K562 (cell line): Measurements from ENCODE around the gene TRMT2A. TPM values are rescaled to one million over a fixed set of nuclear protein-coding genes. Genes with fewer than 3 reads are reported as not detected.

Experiments used
- ASH1L ChIP-seq: fragments of 450-650 bp; IDR thresholded peaks from 2 replicates; pipeline ENCODE4 v1.6.1; 2018; ENCODE audit warnings: borderline replicate concordance, mild to moderate bottlenecking, low read depth; ENCODE audit not compliant: partially characterized antibody
- CBX1 ChIP-seq: sonication (generic); IDR thresholded peaks from 2 replicates; pipeline ENCODE4 v1.6.1; 2016; ENCODE audit warnings: antibody characterized with exemption, low read depth, mild to moderate bottlenecking
- ELF2 ChIP-seq: fragments of 250-450 bp; sonication (Bioruptor Pico); IDR thresholded peaks from 2 replicates; pipeline ENCODE4 v1.5.0; 2021; ENCODE audit warnings: mild to moderate bottlenecking
- NFRKB ChIP-seq: fragments of 450-650 bp; IDR thresholded peaks from 2 replicates; pipeline ENCODE4 v1.6.1; 2016; ENCODE audit warnings: low read depth
- NFYB ChIP-seq: IDR thresholded peaks from 2 replicates; pipeline ENCODE4 v1.6.1; 2011; ENCODE audit warnings: mild to moderate bottlenecking, moderate library complexity; ENCODE audit not compliant: insufficient read length; ENCODE audit errors: extremely low read depth
- SMARCA4 ChIP-seq: fragments of 450-650 bp; IDR thresholded peaks from 2 replicates; pipeline ENCODE4 v1.6.1; 2016
- ZFX ChIP-seq: sonication (generic); formaldehyde crosslinking; IDR thresholded peaks from 2 replicates; pipeline ENCODE4 v1.8.0; 2022; ENCODE audit warnings: mild to moderate bottlenecking, missing genetic modification reagents, moderate library complexity
- ZNF174 ChIP-seq: fragments of 250-450 bp; sonication (Bioruptor Pico); IDR thresholded peaks from 2 replicates; pipeline ENCODE4 v1.4.0; 2020; ENCODE audit warnings: mild to moderate bottlenecking
- ZNF445 ChIP-seq: fragments of 250-450 bp; sonication (Bioruptor Pico); IDR thresholded peaks from 2 replicates; pipeline ENCODE4 v1.4.0; 2020; ENCODE audit warnings: low read depth, mild to moderate bottlenecking, moderate library complexity
- ZSCAN32 ChIP-seq: fragments of 450-650 bp; formaldehyde crosslinking; IDR thresholded peaks from 2 replicates; pipeline ENCODE4 v1.4.0; 2020; ENCODE audit warnings: mild to moderate bottlenecking, moderate library complexity
- polyA plus RNA-seq, 8 experiments: library from polyadenylated mRNA; depleted of rRNA in 4 of 8; stranded (reverse) in 5 of 8; unstranded in 3 of 8; fragments of >200 nt; fragmentation: Nextera tagmentation in 2 of 8; fragmentation: Illumina TruSeq in 1 of 8; extraction: Ambion mirVana in 2 of 8; extraction: Trizol in 1 of 8; gene quantifications; 2 replicates each; pipeline versions ENCODE4 v1.2.1 to v1.2.3, GENCODE V29; 2011 to 2014; ENCODE audit warnings: inconsistent platforms in 1 of 8, missing spikeins in 1 of 8
- total RNA-seq, 7 experiments: library from RNA; depleted of rRNA in 6 of 7; stranded (reverse); fragments of >200 nt in 6 of 7; fragmentation: Illumina TruSeq in 2 of 7; extraction: Trizol in 2 of 7; gene quantifications; 2 replicates each; pipeline versions ENCODE4 v1.2.1 to v1.2.3, GENCODE V29; 2011 to 2021; ENCODE audit warnings: low replicate concordance in 1 of 7
- TF ChIP-seq, protein P1 (sequence below): sonication (generic); formaldehyde crosslinking; IDR thresholded peaks from 2 replicates; pipeline ENCODE4 v1.8.1; 2022; ENCODE audit warnings: missing genetic modification reagents
- TF ChIP-seq, protein P2 (sequence below): fragments of 450-650 bp; IDR thresholded peaks from 2 replicates; pipeline ENCODE4 v1.6.1; 2016
- TF ChIP-seq, protein P3 (sequence below): fragments of 450-650 bp; IDR thresholded peaks from 2 replicates; pipeline ENCODE4 v1.7.0; 2016; ENCODE audit warnings: borderline replicate concordance

The TRMT2A gene
- total and polyA plus RNA-seq, 9 of the 15 experiments (the other 6 are each of a cell fraction or from before 2014, with no cell fraction given) = 1.6 to 265 (median 140) TPM

DNA sequence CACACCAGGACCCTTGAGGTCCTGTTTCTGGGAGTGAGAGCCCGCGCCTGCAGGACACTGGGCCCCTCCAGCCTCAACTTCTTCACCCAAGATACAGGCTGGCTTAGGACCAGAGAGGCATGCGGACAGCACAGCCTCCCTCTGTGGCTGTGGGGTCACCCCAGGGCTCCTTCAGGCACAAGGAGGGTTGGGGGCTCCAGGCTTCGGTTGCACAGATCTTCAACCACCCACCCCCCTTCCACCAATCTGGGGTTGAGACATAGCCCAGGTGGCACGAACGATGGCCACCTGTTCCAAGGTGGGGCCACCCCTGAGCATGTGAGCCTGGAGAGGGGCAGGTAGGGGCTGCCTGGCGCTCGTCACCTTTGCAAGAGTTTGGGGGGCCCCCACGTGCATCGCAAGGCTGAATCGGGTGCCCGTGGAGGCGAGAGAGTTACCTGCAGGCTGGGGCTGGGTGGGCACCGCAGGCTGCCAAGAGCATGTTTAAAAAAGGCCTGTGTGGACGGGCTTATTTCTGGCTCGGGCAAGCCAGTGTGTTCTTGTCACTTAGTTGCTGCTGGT, 15.7 kb upstream of the TRMT2A start (continued):
- TF ChIP-seq ZSCAN32 (CRISPR knock-in tag) = no peak
- TF ChIP-seq, protein P1, sequence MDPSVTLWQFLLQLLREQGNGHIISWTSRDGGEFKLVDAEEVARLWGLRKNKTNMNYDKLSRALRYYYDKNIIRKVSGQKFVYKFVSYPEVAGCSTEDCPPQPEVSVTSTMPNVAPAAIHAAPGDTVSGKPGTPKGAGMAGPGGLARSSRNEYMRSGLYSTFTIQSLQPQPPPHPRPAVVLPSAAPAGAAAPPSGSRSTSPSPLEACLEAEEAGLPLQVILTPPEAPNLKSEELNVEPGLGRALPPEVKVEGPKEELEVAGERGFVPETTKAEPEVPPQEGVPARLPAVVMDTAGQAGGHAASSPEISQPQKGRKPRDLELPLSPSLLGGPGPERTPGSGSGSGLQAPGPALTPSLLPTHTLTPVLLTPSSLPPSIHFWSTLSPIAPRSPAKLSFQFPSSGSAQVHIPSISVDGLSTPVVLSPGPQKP (CRISPR knock-in tag) = no peak
- TF ChIP-seq, protein P2, sequence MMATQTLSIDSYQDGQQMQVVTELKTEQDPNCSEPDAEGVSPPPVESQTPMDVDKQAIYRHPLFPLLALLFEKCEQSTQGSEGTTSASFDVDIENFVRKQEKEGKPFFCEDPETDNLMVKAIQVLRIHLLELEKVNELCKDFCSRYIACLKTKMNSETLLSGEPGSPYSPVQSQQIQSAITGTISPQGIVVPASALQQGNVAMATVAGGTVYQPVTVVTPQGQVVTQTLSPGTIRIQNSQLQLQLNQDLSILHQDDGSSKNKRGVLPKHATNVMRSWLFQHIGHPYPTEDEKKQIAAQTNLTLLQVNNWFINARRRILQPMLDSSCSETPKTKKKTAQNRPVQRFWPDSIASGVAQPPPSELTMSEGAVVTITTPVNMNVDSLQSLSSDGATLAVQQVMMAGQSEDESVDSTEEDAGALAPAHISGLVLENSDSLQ = no peak
- TF ChIP-seq CBX1 = 0 out of 2 replicates have a peak, but pooled peaks have one; percentile 13
- TF ChIP-seq, protein P3, sequence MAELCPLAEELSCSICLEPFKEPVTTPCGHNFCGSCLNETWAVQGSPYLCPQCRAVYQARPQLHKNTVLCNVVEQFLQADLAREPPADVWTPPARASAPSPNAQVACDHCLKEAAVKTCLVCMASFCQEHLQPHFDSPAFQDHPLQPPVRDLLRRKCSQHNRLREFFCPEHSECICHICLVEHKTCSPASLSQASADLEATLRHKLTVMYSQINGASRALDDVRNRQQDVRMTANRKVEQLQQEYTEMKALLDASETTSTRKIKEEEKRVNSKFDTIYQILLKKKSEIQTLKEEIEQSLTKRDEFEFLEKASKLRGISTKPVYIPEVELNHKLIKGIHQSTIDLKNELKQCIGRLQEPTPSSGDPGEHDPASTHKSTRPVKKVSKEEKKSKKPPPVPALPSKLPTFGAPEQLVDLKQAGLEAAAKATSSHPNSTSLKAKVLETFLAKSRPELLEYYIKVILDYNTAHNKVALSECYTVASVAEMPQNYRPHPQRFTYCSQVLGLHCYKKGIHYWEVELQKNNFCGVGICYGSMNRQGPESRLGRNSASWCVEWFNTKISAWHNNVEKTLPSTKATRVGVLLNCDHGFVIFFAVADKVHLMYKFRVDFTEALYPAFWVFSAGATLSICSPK = no peak
- no peak for TF ChIP-seq NFRKB
- no peak for TF ChIP-seq ZNF445
- TF ChIP-seq ZFX (CRISPR knock-in tag) = no peak
- no peak for TF ChIP-seq ZNF174 (CRISPR knock-in tag)
- TF ChIP-seq ELF2 (CRISPR knock-in tag) = no peak
- no peak for TF ChIP-seq NFYB
- TF ChIP-seq SMARCA4 = no peak
- no peak for TF ChIP-seq ASH1L
